ENCODE measurements around the gene MGST1. TPM values are rescaled to one million over a fixed set of nuclear protein-coding genes. Genes with fewer than 3 reads are reported as not detected.
A peak's percentile ranks its signal among the peaks of the same experiment; 100 is the strongest.

Gene MGST1
- total and polyA plus RNA-seq, 2 experiments from 2014 or later: 122 to 1,022 TPM

DNA sequence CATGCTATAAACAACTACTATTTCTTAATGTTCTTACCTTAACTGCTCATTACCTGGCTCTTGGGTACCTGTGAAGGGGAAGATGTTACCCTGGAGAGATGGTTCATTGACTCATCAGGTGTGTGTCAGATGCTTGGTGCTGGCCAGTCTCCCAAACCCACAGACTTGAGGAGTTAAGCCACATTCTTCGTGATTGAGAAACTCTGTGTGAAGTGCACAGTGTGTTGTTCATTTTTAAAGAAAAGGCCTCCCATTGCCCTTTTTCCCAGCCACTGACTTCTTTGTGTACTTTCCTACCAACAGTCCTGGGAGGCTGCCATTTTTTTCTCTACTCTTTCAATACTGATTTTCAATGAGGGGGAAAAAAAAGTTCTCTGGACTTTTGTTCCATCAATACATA is 3.2 kb downstream of the MGST1 start:
- no peaks in the 10 kb centered on the region for H4K20me1 ChIP-seq (ENCODE audit: insufficient read depth)
- H3K4me1 ChIP-seq (ENCODE audit: insufficient read depth): peaks cover 47% of the 10 kb centered on the region
- no peaks in the 10 kb centered on the region for H3K9me2 ChIP-seq (ENCODE audit: insufficient read depth)
- H3K36me3 ChIP-seq (ENCODE audit: low read depth): peaks cover 16% of the 10 kb centered on the region
- peak overlapping the region; percentile 86 for H3K4me3 ChIP-seq
- H3K27me3 ChIP-seq (replicated peaks; ENCODE audit: insufficient read depth): no peaks in the 10 kb centered on the region
- peak; percentile 96 for DNase-seq
- in situ Hi-C loops (cut with MboI): loop anchor here (10.0 kb wide), 1 partner anchor 366 kb away; no protein-coding TSS in a partner anchor
- H2AFZ ChIP-seq: no peak overlapping the region
- peak overlapping the region; percentile 85 for H3K4me2 ChIP-seq (ENCODE audit: unreplicated experiment)
- peak overlapping the region; percentile 97 for H3K9ac ChIP-seq
- no peaks in the 10 kb centered on the region for H3K9me3 ChIP-seq (ENCODE audit: low read depth)
- no peak for TF ChIP-seq EZH2phosphoT487 (IDR thresholded peaks at IDR 0.05; ENCODE audit: insufficient read depth, low read depth)
- TF ChIP-seq EZH2 (IDR thresholded peaks at IDR 0.05; ENCODE audit: insufficient read depth, poor library complexity, severe bottlenecking): no peak
- peaks cover 85% of the 10 kb centered on the region for H3K79me2 ChIP-seq (ENCODE audit: insufficient read depth)
- 0% methylated on average over 1 of the region's 1 CpG for WGBS, 2 experiments (ENCODE audit: low coverage in 1 of 2, low lambda C conversion rate in 2 of 2, missing lambda C conversion rate in 2 of 2)
- H3F3A ChIP-seq (ENCODE audit: insufficient read depth): peaks cover 64% of the 10 kb centered on the region
- H3K27ac ChIP-seq: peak overlapping the region; percentile 99

DNA sequence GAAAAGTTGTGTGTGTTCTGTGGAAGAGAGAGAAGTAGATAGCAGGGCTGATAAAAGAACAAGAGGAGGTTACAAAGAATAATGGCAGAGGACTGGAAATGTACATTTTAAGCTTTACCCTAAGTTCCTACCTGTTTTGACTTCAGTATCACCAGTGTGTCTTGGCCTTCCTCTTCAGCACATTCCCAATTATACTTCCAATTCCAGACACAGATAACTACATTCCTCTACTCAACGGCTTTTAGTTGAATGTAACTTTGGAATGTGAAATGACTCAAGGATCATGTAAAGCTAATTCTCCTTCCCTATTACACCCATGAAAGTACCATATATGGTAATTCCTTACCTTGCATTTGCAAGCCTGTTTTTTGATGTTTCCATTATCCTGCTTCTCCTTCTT is 5.0 kb downstream of the MGST1 start:
- no peak overlapping the region for H3K9ac ChIP-seq
- WGBS, 2 experiments (ENCODE audit: low coverage in 1 of 2, low lambda C conversion rate in 2 of 2, missing lambda C conversion rate in 2 of 2): 4 to 7% methylated on average over 1 of the region's 1 CpG
- in situ Hi-C loops (cut with MboI): loop anchor here (10.0 kb wide), 1 partner anchor 368 kb away; no protein-coding TSS in a partner anchor

DNA sequence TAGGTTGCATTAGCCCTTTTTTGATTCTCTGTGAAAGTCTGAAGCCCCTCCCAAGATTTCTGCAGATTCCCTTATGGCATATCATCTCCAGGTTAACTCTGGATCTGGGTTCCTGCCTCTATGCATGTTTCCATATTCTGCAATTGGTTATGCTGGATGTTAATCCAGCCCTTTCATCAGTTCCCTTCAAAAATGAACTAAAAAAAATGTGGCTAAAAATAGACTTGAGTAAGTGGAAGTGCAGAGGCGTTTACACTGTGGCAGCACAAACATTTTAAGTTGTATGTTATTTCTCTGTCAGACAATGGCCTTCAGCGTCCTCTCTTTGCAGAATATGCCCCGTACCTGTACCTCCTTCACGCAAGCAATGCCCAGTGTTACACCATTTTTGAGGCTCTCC is 11.4 kb downstream of the MGST1 start:
- peak; percentile 57 for DNase-seq
- in situ Hi-C loops (cut with MboI): loop anchor here (10.0 kb wide), 1 partner anchor 374 kb away; no protein-coding TSS in a partner anchor

More for the DNA sequence above, 5.0 kb downstream of the MGST1 start:
- Histone ChIP-seq H3F3A (ENCODE audit: insufficient read depth) (peaks cover 54% of the 10 kb centered on the region), H3K36me3 (ENCODE audit: low read depth) (peaks cover 34% of the 10 kb centered on the region), H3K4me1 (ENCODE audit: insufficient read depth) (peaks cover 38% of the 10 kb centered on the region), H3K79me2 (ENCODE audit: insufficient read depth) (peaks cover 90% of the 10 kb centered on the region), H3K9me3 (ENCODE audit: low read depth) (no peaks in the 10 kb centered on the region), H4K20me1 (ENCODE audit: insufficient read depth) (no peaks in the 10 kb centered on the region), H3K4me2 (ENCODE audit: unreplicated experiment) (peak overlapping the region; percentile 63), H3K27me3 (replicated peaks; ENCODE audit: insufficient read depth) (no peaks in the 10 kb centered on the region), H3K9me2 (ENCODE audit: insufficient read depth) (no peaks in the 10 kb centered on the region), H3K4me3 (peak overlapping the region; percentile 52), H3K27ac (peak overlapping the region; percentile 99), H2AFZ (no peak overlapping the region)
- peak; percentile 63 for DNase-seq
- TF ChIP-seq EZH2phosphoT487 (IDR thresholded peaks at IDR 0.05; ENCODE audit: insufficient read depth, low read depth) (no peak), EZH2 (IDR thresholded peaks at IDR 0.05; ENCODE audit: insufficient read depth, poor library complexity, severe bottlenecking) (no peak)

GRCh38 chr12:16359512-16360491 is 12.4 kb downstream of the MGST1 start:
- TF ChIP-seq EZH2phosphoT487 (IDR thresholded peaks at IDR 0.05; ENCODE audit: insufficient read depth, low read depth) (no peak), EZH2 (IDR thresholded peaks at IDR 0.05; ENCODE audit: insufficient read depth, poor library complexity, severe bottlenecking) (no peak)
- Histone ChIP-seq H3K4me1 (ENCODE audit: insufficient read depth) (peaks cover 12% of the 10 kb centered on the region), H3F3A (ENCODE audit: insufficient read depth) (peaks cover 46% of the 10 kb centered on the region), H3K4me3 (no peak overlapping the region), H3K79me2 (ENCODE audit: insufficient read depth) (peaks cover 70% of the 10 kb centered on the region), H2AFZ (no peak overlapping the region), H3K9ac (no peak overlapping the region), H3K27ac (peak overlapping the region; percentile 31), H3K36me3 (ENCODE audit: low read depth) (peaks cover 88% of the 10 kb centered on the region), H3K9me2 (ENCODE audit: insufficient read depth) (no peaks in the 10 kb centered on the region), H3K9me3 (ENCODE audit: low read depth) (no peaks in the 10 kb centered on the region), H3K4me2 (ENCODE audit: unreplicated experiment) (no peak overlapping the region), H3K27me3 (replicated peaks; ENCODE audit: insufficient read depth) (no peaks in the 10 kb centered on the region), H4K20me1 (ENCODE audit: insufficient read depth) (no peaks in the 10 kb centered on the region)
- in situ Hi-C loops (cut with MboI): loop anchor here (10.0 kb wide), 1 partner anchor 375 kb away; no protein-coding TSS in a partner anchor
- peak; percentile 70 for DNase-seq
- WGBS, 2 experiments (ENCODE audit: low coverage in 1 of 2, low lambda C conversion rate in 2 of 2, missing lambda C conversion rate in 2 of 2): 74 to 75% methylated on average over 20 of the region's 20 CpGs

More for the DNA sequence above, 11.4 kb downstream of the MGST1 start:
- no peak overlapping the region for H2AFZ ChIP-seq
- H3K9me2 ChIP-seq (ENCODE audit: insufficient read depth): no peaks in the 10 kb centered on the region
- WGBS, 2 experiments (ENCODE audit: low coverage in 1 of 2, low lambda C conversion rate in 2 of 2, missing lambda C conversion rate in 2 of 2): 57 to 59% methylated on average over 4 of the region's 4 CpGs
- peak overlapping the region; percentile 31 for H3K27ac ChIP-seq
- H4K20me1 ChIP-seq (ENCODE audit: insufficient read depth): no peaks in the 10 kb centered on the region
- H3K27me3 ChIP-seq (replicated peaks; ENCODE audit: insufficient read depth): no peaks in the 10 kb centered on the region
- H3K9me3 ChIP-seq (ENCODE audit: low read depth): no peaks in the 10 kb centered on the region
- no peak overlapping the region for H3K4me3 ChIP-seq
- H3K36me3 ChIP-seq (ENCODE audit: low read depth): peaks cover 89% of the 10 kb centered on the region
- H3K4me1 ChIP-seq (ENCODE audit: insufficient read depth): peaks cover 12% of the 10 kb centered on the region
- peaks cover 40% of the 10 kb centered on the region for H3F3A ChIP-seq (ENCODE audit: insufficient read depth)
- H3K4me2 ChIP-seq (ENCODE audit: unreplicated experiment): no peak overlapping the region
- H3K79me2 ChIP-seq (ENCODE audit: insufficient read depth): peaks cover 79% of the 10 kb centered on the region
- no peak for TF ChIP-seq EZH2 (IDR thresholded peaks at IDR 0.05; ENCODE audit: insufficient read depth, poor library complexity, severe bottlenecking)
- TF ChIP-seq EZH2phosphoT487 (IDR thresholded peaks at IDR 0.05; ENCODE audit: insufficient read depth, low read depth): no peak
- 0 out of 2 replicates have a peak overlapping the region, but pooled peaks have one; percentile 1 for H3K9ac ChIP-seq

Measured in GM23248 (cell line).